GM20431 (cell line): Measurements from ENCODE around the gene NOMO2.
"Not testable (repeated sequence)": the region's sequence is repeated elsewhere in the genome, so short reads cannot be mapped to it uniquely, and the experiment has no call there.

Experiments used
- in situ Hi-C: fragments of 300-500 bp; cut with MseI, MboI; formaldehyde crosslinking; loops from one replicate; pipeline ENCODE4 v1.15.0; 2020; ENCODE audit warnings: low sequenced_read_pairs; ENCODE audit not compliant: unreplicated experiment

NOMO2 gene

DNA sequence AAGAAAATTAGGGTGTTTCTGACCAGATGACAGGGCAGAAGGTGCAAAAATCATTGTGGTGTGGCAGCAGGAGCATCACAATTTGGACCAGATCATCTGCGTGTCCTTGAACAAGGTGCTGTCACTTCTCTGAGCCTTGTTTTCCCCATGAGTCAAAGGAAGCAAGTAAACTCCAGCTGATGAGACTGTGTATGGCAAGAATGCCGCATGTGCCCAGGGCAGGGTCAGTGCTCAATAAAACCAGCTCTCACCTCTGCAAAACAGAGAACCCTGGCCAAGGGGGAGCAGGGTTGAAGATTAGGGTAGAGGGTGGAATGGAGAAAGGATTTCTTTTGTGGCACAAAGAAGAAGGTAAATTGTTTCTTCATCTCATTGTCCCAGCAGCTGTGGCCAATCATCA is 17.4 kb upstream of the NOMO2 start:
- in situ Hi-C loops, result not testable (repeated sequence)

DNA sequence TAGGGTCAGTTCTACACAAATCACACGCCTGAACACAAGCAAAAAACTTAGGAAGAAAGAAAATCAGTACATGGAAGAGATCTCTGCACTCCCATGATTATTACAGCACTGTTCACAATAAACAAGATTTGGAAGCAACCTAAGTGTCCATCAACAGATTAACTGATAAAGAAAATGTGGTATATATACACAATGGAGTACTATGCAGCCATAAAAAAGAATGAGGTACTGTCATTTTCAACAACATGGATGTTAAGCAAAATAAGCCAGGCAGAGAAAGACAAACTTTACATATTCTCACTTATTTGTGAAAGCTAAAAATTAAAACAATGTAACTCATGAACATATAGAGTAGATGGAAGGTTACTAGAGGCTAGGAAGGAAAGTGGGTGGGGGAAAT is 16.0 kb upstream of the NOMO2 start:
- in situ Hi-C loops, result not testable (repeated sequence)

- in situ Hi-C loops, result not testable (repeated sequence)
Observed at GRCh38 chr16:18575945-18576344, 14.0 kb upstream of the NOMO2 start.

- in situ Hi-C loops, result not testable (repeated sequence)
Observed at GRCh38 chr16:18575298-18575917, 13.5 kb upstream of the NOMO2 start.

DNA sequence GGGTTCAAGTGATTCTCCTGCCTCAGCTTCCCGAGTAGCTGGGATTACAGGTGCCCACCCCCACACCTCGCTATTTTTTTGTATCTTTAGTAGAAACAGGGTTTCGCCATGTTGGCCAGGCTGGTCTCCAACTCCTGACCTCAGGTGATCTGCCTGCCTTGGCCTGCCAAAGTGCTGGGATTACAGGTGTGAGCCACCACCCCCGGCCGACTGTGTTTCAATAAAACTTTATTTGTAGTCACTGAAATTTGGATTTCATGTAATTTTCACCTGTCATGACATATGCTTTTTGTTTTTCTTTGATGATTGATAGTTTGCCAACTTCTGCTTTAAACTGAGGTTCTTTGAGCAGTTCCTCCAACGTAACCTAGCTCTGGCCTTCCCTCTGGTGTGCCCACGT is 12.0 kb upstream of the NOMO2 start:
- in situ Hi-C loops, result not testable (repeated sequence)

GRCh38 chr16:18572973-18573372 is 11.1 kb upstream of the NOMO2 start:
- in situ Hi-C loops, result not testable (repeated sequence)

- in situ Hi-C loops, result not testable (repeated sequence)
Observed at GRCh38 chr16:18571307-18571850, 9.5 kb upstream of the NOMO2 start.

DNA sequence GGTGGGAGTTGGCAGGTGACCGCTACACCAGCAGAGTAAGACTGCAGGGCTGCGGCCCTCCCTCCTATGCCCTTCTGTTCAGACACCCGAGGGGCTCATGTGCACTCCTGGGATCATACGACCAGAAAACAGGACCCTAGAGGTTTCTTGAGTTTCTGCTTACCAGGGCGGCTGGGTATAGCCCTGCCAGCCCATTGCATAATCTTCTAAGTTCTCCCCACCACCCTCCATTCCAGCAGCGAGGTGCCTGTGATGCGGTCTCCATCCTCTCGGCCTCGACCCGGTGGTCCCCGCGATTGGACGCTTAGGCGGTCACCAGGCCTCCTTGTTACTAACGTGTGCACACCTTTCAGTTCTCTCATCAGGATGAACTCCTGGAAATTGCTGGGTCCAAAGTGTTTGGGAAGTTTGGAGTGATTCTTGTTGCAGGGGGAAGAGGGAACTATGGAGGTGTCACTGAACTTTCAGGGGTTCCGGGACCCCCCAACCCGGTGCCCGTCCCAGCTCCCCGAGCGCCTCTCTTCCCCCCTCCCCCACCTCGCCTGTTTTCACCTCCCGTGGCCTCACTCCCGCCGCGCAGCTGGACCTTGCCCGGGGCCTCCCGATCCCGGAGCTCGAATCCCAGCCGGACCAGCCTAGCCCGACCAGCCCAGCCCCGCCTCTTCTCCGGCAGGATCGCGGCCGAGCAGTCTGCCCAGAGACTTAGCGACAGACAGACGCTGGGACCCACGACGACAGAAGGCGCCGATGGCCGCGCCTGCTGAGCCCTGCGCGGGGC is 8.8 kb upstream of the NOMO2 start:
- in situ Hi-C loops, result not testable (repeated sequence)

DNA sequence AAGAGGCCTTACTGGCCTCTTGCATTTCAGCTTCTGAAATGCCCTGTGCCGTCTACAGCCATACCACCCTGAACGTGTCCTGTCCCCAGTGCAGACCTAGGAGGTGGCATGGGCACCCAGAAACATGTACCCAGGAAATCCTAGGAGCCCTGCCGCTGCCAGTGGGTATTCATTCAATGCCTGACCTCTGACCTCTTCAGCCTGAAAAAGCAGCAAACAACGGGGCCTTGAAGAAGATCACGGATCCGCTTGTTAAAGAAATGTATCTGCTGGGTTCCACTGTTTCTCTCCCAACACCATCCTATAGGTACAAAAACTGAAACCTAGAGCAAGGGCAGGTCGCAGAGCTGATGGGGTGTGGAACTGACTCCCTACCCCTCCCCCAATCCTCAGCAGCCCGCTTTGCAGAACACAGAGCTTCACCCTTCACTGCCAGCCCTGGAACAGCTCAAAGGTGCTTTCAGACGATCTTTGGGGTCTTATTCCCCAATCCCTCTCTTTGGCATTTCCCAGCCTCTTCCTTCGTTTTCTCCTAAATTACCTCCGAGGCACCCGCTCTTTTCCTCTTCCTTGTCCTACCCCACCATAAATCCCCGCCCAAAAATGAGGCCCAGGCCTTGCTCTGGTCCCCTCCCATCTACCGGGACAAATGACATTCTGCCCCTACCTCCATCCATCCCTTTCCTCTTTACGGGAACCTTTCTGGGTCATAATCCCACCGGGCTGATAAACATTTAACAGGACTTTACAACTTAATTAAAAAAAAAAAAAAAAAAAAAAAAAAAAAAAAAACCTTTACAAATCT is 1.3 kb downstream of the NOMO2 start:
- in situ Hi-C loops, result not testable (repeated sequence)

- in situ Hi-C loops, result not testable (repeated sequence)
Observed at GRCh38 chr16:18553671-18554070, 8.2 kb downstream of the NOMO2 start.

DNA sequence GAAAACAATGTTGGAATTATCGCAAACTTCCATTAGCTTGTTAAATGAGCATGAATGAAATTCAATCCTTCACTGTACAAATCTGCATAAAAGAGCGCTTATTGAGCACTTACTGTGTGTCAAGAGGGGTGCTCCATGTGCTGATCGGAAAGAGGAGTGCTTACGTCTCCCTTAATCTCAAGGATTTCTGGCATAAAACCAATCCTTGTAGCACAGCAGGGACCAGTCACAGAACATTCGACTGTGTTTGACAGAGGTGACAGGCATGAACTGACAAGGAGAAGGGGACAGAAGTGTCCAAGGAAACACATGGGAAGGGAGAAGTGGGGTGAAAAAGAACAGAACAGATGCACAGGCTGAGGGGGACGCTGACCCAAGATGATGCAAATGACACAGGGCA is 14.5 kb downstream of the NOMO2 start:
- in situ Hi-C loops, result not testable (repeated sequence)

GRCh38 chr16:18546853-18547252 is 15.0 kb downstream of the NOMO2 start:
- in situ Hi-C loops, result not testable (repeated sequence)

DNA sequence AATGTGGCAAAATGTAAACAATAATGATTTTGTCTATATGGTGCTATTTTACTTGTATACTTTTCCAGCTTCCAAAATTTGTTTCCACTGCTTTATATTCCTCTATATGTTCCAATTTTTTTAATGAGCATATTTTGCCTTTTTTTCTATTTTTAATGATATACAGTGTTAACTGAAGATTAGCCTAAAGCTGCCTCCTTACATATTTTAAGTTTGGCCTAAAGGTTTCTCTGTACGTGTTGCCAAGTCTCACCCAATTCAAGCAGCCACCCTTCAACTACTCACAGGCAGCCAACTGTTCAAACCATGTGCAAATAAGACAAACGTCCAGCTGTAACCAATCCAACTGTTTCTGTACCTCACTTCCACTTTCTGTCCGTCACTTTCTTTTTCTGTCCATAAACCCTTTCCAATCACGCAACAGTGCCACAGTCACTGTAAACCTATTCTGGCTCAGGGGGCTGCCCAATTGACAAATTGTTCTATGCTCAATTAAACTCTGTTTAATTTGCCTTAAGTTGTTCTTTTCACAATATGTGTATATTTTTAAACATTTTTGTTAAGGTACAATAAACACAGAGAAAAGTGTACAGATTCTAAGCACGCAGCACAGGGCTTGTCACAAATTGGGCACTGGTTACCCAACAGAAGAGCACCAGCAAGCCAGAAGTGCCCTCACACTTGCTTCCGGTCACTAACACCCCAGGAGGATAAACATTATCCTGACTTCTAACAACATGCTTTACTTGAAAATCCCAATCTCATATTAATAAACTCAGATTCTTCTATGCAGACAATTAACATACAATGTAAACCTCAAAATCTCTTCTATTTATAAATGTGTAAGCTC is 17.4 kb downstream of the NOMO2 start:
- in situ Hi-C loops, result not testable (repeated sequence)

GRCh38 chr16:18541912-18542311 is 20.0 kb downstream of the NOMO2 start:
- in situ Hi-C loops, result not testable (repeated sequence)

DNA sequence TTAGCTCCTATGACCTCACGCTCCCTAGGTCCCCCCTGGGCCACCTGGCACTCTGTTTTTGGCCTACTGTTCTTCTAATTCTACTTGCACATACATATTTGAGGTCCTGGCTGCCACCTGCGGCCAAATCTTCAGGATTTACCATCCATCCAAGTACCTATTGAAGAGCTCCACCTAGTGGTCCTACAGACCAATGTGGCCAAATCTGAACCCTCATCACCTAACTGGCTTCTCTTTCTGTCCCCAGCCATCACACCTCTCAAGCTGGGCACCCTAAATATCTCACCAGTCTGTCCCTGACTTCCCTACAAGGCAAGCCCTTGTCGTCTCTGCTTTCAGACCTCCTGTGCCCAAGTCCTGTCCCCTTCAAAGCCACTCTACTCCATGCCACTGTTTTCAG is 24.9 kb downstream of the NOMO2 start:
- in situ Hi-C loops, result not testable (repeated sequence)

- in situ Hi-C loops, result not testable (repeated sequence)
Observed at GRCh38 chr16:18535519-18536168, 26.3 kb downstream of the NOMO2 start.

GRCh38 chr16:18534308-18534707 is 27.6 kb downstream of the NOMO2 start:
- in situ Hi-C loops, result not testable (repeated sequence)

DNA sequence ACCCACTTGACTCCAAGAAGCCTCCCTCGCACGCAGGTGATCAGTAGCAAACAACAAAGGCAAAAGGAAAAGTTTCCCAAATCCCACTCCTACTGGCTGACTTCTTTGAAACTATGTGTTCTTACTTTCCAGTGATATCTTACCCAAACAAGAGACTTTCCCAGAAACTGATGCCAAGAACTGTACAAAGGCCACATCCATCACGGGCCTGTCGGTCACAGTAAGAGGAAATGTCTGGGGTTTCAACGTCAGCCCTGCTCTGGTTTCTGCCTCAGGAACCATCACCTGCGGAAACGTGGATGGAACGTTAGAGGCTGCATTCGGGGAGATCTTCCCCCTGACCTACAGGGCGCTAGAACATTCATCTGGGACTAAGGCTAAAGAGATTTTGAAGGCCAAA is 30.6 kb downstream of the NOMO2 start:
- in situ Hi-C loops, result not testable (repeated sequence)

- in situ Hi-C loops, result not testable (repeated sequence)
Observed at GRCh38 chr16:18530329-18530728, 31.6 kb downstream of the NOMO2 start.
